ENCODE data around the gene KRT79.

KRT79 gene

DNA sequence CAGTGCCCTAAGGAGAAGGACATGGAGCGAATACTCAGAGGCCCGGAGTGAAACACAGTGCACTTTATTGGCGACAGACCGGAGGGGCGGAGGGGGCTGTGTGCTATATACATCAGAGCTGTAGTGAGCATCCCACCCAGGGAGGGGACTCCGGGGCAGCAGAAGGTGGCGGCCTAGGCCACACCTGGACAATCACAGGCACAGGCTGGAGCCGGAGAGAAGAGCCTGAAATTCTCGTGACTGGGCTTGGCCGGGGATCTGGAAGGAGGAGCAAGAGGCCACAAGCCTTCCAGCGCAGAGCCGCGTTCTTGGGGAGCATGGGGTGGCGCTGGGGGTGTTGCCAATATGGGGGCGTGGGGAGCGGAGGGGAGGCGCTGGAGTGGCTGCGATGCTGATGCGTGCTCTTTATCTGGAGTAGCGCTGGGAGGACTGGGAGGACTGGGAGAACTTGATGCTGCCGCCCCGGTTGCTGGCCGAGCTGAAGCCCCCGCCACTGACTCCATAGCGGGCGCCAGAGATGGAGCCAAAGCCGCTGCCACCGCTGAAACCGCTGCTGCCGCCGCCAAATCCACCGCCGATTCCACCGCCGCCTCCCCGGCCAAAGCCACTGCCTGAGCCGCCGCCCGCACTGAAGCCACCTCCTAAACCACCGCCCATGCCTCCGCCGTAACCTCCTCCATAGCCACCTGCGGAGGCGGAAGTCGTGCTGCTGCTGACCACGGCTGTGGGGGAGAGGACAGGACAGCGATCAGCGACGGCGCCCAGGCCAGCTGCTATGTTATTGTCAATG, 44.3 kb downstream of the KRT79 start:
- TF ChIP-seq CTCF (IDR thresholded peaks at IDR 0.05; ENCODE audit: low read length) (no peak), EZH2 (IDR thresholded peaks at IDR 0.05; ENCODE audit: borderline replicate concordance, low read length) (no peak)
- no peaks in the 10 kb centered on the region for H3K36me3 ChIP-seq (ENCODE audit: insufficient read depth, low read length)
- no peak overlapping the region for H3K4me2 ChIP-seq (ENCODE audit: low read length)
- no peaks in the 10 kb centered on the region for H3K9me3 ChIP-seq (ENCODE audit: low read length)
- no peaks in the 10 kb centered on the region for H3F3A ChIP-seq (ENCODE audit: insufficient read depth, low read length)
- no peaks in the 10 kb centered on the region for H4K20me1 ChIP-seq (ENCODE audit: insufficient read depth, low read length)
- H3K27ac ChIP-seq (ENCODE audit: low read depth, low read length, poor library complexity, severe bottlenecking), result no peak overlapping the region
- H3K9me2 ChIP-seq (ENCODE audit: low read depth, low read length), result no peaks in the 10 kb centered on the region
- H3K4me1 ChIP-seq (ENCODE audit: insufficient read depth, low read length, severe bottlenecking), result no peaks in the 10 kb centered on the region
- H3K9ac ChIP-seq (ENCODE audit: low read length), result no peak overlapping the region
- H3K79me2 ChIP-seq (ENCODE audit: insufficient read depth, low read length), result no peaks in the 10 kb centered on the region
- no peak overlapping the region for H2AFZ ChIP-seq (ENCODE audit: low read length)
- no peaks in the 10 kb centered on the region for H3K27me3 ChIP-seq (ENCODE audit: insufficient read depth, low read length)
- H3K4me3 ChIP-seq (ENCODE audit: low read depth, low read length, poor library complexity, severe bottlenecking), result no peak overlapping the region

GRCh38 chr12:52788876-52789636, 45.1 kb downstream of the KRT79 start:
- TF ChIP-seq CTCF (IDR thresholded peaks at IDR 0.05; ENCODE audit: low read length) (no peak), EZH2 (IDR thresholded peaks at IDR 0.05; ENCODE audit: borderline replicate concordance, low read length) (no peak)
- no peaks in the 10 kb centered on the region for H3F3A ChIP-seq (ENCODE audit: insufficient read depth, low read length)
- H2AFZ ChIP-seq (ENCODE audit: low read length), result no peak overlapping the region
- H3K27me3 ChIP-seq (ENCODE audit: insufficient read depth, low read length), result no peaks in the 10 kb centered on the region
- no peak overlapping the region for H3K27ac ChIP-seq (ENCODE audit: low read depth, low read length, poor library complexity, severe bottlenecking)
- no peaks in the 10 kb centered on the region for H3K4me1 ChIP-seq (ENCODE audit: insufficient read depth, low read length, severe bottlenecking)
- no peaks in the 10 kb centered on the region for H3K9me2 ChIP-seq (ENCODE audit: low read depth, low read length)
- no peaks in the 10 kb centered on the region for H3K9me3 ChIP-seq (ENCODE audit: low read length)
- H3K79me2 ChIP-seq (ENCODE audit: insufficient read depth, low read length), result no peaks in the 10 kb centered on the region
- H3K4me2 ChIP-seq (ENCODE audit: low read length), result no peak overlapping the region
- no peaks in the 10 kb centered on the region for H3K36me3 ChIP-seq (ENCODE audit: insufficient read depth, low read length)
- H3K4me3 ChIP-seq (ENCODE audit: low read depth, low read length, poor library complexity, severe bottlenecking), result no peak overlapping the region
- no peak overlapping the region for H3K9ac ChIP-seq (ENCODE audit: low read length)
- H4K20me1 ChIP-seq (ENCODE audit: insufficient read depth, low read length), result no peaks in the 10 kb centered on the region

DNA sequence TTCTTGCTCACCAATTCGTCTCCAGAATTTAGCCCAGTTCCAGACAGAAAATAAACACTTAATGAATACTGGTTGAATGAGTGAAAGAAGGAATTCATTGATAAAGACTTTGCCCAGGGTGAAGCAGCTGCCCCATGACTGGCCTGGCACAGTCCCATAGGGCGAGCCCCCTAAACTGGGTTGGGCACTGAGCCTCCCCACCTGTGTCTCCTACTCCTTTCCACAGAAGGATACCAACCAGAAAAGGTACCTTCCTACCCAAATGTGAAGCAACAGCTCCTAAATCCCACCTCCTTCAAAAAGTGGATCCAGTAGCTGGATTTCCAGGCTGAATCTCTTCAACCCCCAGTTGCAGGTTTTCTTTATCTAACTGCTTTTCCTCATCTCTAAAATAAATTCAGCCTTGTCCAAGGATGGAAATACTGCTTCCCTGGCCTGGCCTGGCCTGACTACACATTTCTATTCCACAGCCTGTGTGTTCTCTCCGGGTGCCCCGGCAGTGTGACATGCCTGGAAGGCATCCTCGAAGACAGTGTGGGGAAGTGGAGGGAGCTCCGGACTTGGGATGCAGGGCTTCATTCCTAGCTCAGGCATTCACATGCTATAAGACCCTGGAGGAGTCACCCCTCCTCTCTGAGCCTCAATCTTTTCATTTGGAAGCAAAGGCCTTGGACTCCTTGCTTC, 45.8 kb downstream of the KRT79 start:
- no peak overlapping the region for H3K4me2 ChIP-seq (ENCODE audit: low read length)
- H3F3A ChIP-seq (ENCODE audit: insufficient read depth, low read length), result no peaks in the 10 kb centered on the region
- no peaks in the 10 kb centered on the region for H4K20me1 ChIP-seq (ENCODE audit: insufficient read depth, low read length)
- H3K9ac ChIP-seq (ENCODE audit: low read length), result no peak overlapping the region
- no peak overlapping the region for H3K27ac ChIP-seq (ENCODE audit: low read depth, low read length, poor library complexity, severe bottlenecking)
- H3K9me3 ChIP-seq (ENCODE audit: low read length), result no peaks in the 10 kb centered on the region
- no peak overlapping the region for H3K4me3 ChIP-seq (ENCODE audit: low read depth, low read length, poor library complexity, severe bottlenecking)
- H3K9me2 ChIP-seq (ENCODE audit: low read depth, low read length), result no peaks in the 10 kb centered on the region
- TF ChIP-seq CTCF (IDR thresholded peaks at IDR 0.05; ENCODE audit: low read length) (no peak), EZH2 (IDR thresholded peaks at IDR 0.05; ENCODE audit: borderline replicate concordance, low read length) (no peak)
- H3K27me3 ChIP-seq (ENCODE audit: insufficient read depth, low read length), result no peaks in the 10 kb centered on the region
- no peaks in the 10 kb centered on the region for H3K79me2 ChIP-seq (ENCODE audit: insufficient read depth, low read length)
- no peak overlapping the region for H2AFZ ChIP-seq (ENCODE audit: low read length)
- H3K4me1 ChIP-seq (ENCODE audit: insufficient read depth, low read length, severe bottlenecking), result no peaks in the 10 kb centered on the region
- H3K36me3 ChIP-seq (ENCODE audit: insufficient read depth, low read length), result no peaks in the 10 kb centered on the region

Measured in OCI-LY1 (cell line).